Neural cell (in vitro differentiated cells): ENCODE measurements around the gene BMPR1A.

ENCODE experiments used
- EP300 ChIP-seq: fragments of 450-650 bp; conservative IDR thresholded peaks from 2 replicates; pipeline ENCODE4 v1.6.1; 2014; ENCODE audit warnings: antibody characterized with exemption, mild to moderate bottlenecking, moderate library complexity; ENCODE audit not compliant: poor library complexity, severe bottlenecking
- EZH2 ChIP-seq: fragments of 200-600, 300-800 bp; shearing (Covaris generic), sonication (generic); IDR thresholded peaks from 2 replicates; pipeline ENCODE4 v1.6.1; 2014; ENCODE audit warnings: antibody characterized with exemption, low read length, borderline replicate concordance, mild to moderate bottlenecking; ENCODE audit not compliant: insufficient read depth, poor library complexity, severe bottlenecking
- MXI1 ChIP-seq: fragments of 450-650 bp; conservative IDR thresholded peaks from 2 replicates; pipeline ENCODE4 v1.6.1; 2014; ENCODE audit warnings: antibody characterized with exemption, mild to moderate bottlenecking; ENCODE audit not compliant: poor library complexity, severe bottlenecking
- POLR2AphosphoS5 ChIP-seq: IDR thresholded peaks from 2 replicates; pipeline ENCODE4 v1.6.1; 2012
- REST ChIP-seq: IDR thresholded peaks from 2 replicates; pipeline ENCODE4 v1.6.1; 2012; ENCODE audit warnings: borderline replicate concordance
- TAF1 ChIP-seq: IDR thresholded peaks from 2 replicates; pipeline ENCODE4 v1.6.1; 2012; ENCODE audit warnings: low read depth
- TF ChIP-seq, protein P1 (sequence below): fragments of 450-650 bp; IDR thresholded peaks from 2 replicates; pipeline ENCODE4 v1.5.1; 2014; ENCODE audit warnings: antibody characterized with exemption, mild to moderate bottlenecking, moderate library complexity; ENCODE audit not compliant: poor library complexity, severe bottlenecking

- no peak for TF ChIP-seq TAF1
- TF ChIP-seq, protein P1, sequence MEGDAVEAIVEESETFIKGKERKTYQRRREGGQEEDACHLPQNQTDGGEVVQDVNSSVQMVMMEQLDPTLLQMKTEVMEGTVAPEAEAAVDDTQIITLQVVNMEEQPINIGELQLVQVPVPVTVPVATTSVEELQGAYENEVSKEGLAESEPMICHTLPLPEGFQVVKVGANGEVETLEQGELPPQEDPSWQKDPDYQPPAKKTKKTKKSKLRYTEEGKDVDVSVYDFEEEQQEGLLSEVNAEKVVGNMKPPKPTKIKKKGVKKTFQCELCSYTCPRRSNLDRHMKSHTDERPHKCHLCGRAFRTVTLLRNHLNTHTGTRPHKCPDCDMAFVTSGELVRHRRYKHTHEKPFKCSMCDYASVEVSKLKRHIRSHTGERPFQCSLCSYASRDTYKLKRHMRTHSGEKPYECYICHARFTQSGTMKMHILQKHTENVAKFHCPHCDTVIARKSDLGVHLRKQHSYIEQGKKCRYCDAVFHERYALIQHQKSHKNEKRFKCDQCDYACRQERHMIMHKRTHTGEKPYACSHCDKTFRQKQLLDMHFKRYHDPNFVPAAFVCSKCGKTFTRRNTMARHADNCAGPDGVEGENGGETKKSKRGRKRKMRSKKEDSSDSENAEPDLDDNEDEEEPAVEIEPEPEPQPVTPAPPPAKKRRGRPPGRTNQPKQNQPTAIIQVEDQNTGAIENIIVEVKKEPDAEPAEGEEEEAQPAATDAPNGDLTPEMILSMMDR = no peak
- no peak for TF ChIP-seq POLR2AphosphoS5
- no peak for TF ChIP-seq EP300
- no peak for TF ChIP-seq EZH2
- TF ChIP-seq REST = no peak
- TF ChIP-seq MXI1 = no peak
These were observed 67.1 kb downstream of the BMPR1A start for GRCh38 chr10:86823565-86823964.
